HepG2 (cell line): ENCODE results near the gene GPD1. TPM values are rescaled to one million over a fixed set of nuclear protein-coding genes. Genes with fewer than 3 reads are reported as not detected.

Experiments
- ATAC-seq: fragments of 200-7000 bp; cut with Tn5 transposase; 3 replicates; pipeline ENCODE4 v1.9.1; 2020; ENCODE audit warnings: mild to moderate bottlenecking, moderate library complexity
- BruUV-seq: library from RNA; stranded (reverse); fragments of 400-500 nt; replicated peaks from 2 replicates; lab custom pipeline; 2021; lab: Mats Ljungman, UMichigan
- CTCF ChIA-PET: fragments of 300-600 bp; formaldehyde crosslinking; extraction: SDS; loops from one replicate; lab custom pipeline; 2021; ENCODE audit warnings: low total read pairs, inconsistent platforms, low intra/inter-chr PET ratio; lab: Yijun Ruan, JAX
- POLR2A ChIA-PET: fragments of 350-600 bp; sonication (Branson Sonifier 250); formaldehyde crosslinking; loops from one replicate; lab custom pipeline; 2020; ENCODE audit warnings: antibody characterized with exemption, inconsistent platforms; lab: Yijun Ruan, JAX
- DNase-seq: peaks from one replicate; pipeline ENCODE4 v3.0.0-alpha.2; 2015; ENCODE audit warnings: low spot score
- FAIRE-seq: peaks from 3 replicates; lab custom pipeline; 2011; peaks lifted over from hg19 to GRCh38; lab: Jason Lieb, UNC
- H2AFZ ChIP-seq: one replicate; pipeline ENCODE4 v1.6.1; 2011; ENCODE audit warnings: low read length, inconsistent platforms
- H3K27ac ChIP-seq: fragments of 300-600 bp; 3 replicates; pipeline ENCODE4 v1.8.0; 2011; ENCODE audit warnings: mixed run types, mild to moderate bottlenecking, mixed read lengths, low read length, inconsistent platforms; ENCODE audit not compliant: insufficient read depth; ENCODE audit errors: extremely low read length
- H3K27me3 ChIP-seq, 2 experiments: fragments of 200-600 bp in 1 of 2; 2 replicates in 1 of 2; 3 replicates in 1 of 2; pipeline versions ENCODE4 v1.6.0 to v1.8.0; 2011; ENCODE audit warnings: low read length in 2 of 2, mild to moderate bottlenecking in 2 of 2, moderate library complexity in 2 of 2, inconsistent platforms in 1 of 2; ENCODE audit not compliant: insufficient read depth in 2 of 2, control insufficient read depth in 1 of 2
- H3K36me3 ChIP-seq, 2 experiments: fragments of 200-600 bp in 1 of 2; replicated peaks in 1 of 2; 2 replicates in 1 of 2; 3 replicates in 1 of 2; pipeline versions ENCODE4 v1.5.1 to v1.8.0; 2011; ENCODE audit warnings: low read length in 2 of 2, inconsistent platforms in 1 of 2; ENCODE audit not compliant: insufficient read depth in 2 of 2, control insufficient read depth in 1 of 2
- H3K4me1 ChIP-seq: 2 replicates; pipeline ENCODE4 v1.5.1; 2012; ENCODE audit warnings: low read length, inconsistent platforms; ENCODE audit not compliant: insufficient read depth
- H3K4me2 ChIP-seq: 2 replicates; pipeline ENCODE4 v1.6.0; 2011; ENCODE audit warnings: low read depth, low read length, inconsistent platforms
- H3K4me3 ChIP-seq, 3 experiments: fragments of 200-600 bp in 1 of 3; sonication (generic), shearing (Covaris generic) in 1 of 3; replicated peaks in 1 of 3; 2 replicates each; pipeline ENCODE4 v1.5.1; 2011 to 2016; ENCODE audit warnings: low read length in 3 of 3, inconsistent platforms in 2 of 3, low read depth in 2 of 3, mild to moderate bottlenecking in 2 of 3, control low read depth in 1 of 3, mixed read lengths in 1 of 3; ENCODE audit not compliant: insufficient read depth in 1 of 3
- H3K79me2 ChIP-seq: one replicate; pipeline ENCODE4 v1.6.1; 2011; ENCODE audit warnings: low read length, inconsistent platforms; ENCODE audit not compliant: insufficient read depth
- H3K9ac ChIP-seq: 2 replicates; pipeline ENCODE4 v1.6.0; 2011; ENCODE audit warnings: mild to moderate bottlenecking, low read depth, low read length, inconsistent platforms; ENCODE audit not compliant: insufficient read depth
- H3K9me3 ChIP-seq: 2 replicates; pipeline ENCODE4 v1.5.1; 2012; ENCODE audit warnings: mild to moderate bottlenecking, low read length
- H4K20me1 ChIP-seq: 2 replicates; pipeline ENCODE4 v1.6.0; 2011; ENCODE audit warnings: inconsistent platforms, mild to moderate bottlenecking, low read length, moderate library complexity; ENCODE audit not compliant: insufficient read depth
- HNRNPK ChIP-seq: fragments of 200-400 bp; formaldehyde crosslinking; IDR thresholded peaks from 2 replicates; pipeline ENCODE4 v1.6.1; 2018; ENCODE audit warnings: low read length, low read depth, moderate library complexity, mild to moderate bottlenecking; ENCODE audit not compliant: poor library complexity, severe bottlenecking
- REST ChIP-seq, 2 experiments: IDR thresholded peaks; 2 replicates each; pipeline ENCODE4 v1.6.1; 2011 to 2012; ENCODE audit warnings: low read length in 2 of 2, borderline replicate concordance in 1 of 2, low read depth in 1 of 2, mild to moderate bottlenecking in 1 of 2, moderate library complexity in 1 of 2
- WGBS: methylation state at CpG from one replicate; pipeline ENCODE4 v1.1.6; 2017; ENCODE audit warnings: low lambda C conversion rate; 5-methylcytosine and 5-hydroxymethylcytosine counted together
- in situ Hi-C: cut with HindIII; loops from 2 replicates; pipeline ENCODE4 v1.10.0; 2017; ENCODE audit warnings: low pct_unique_long_range_greater_than_20kb; ENCODE audit not compliant: extremely low pct_ligation_motif_present
- intact Hi-C: fragments of 100-400 bp; cut with micrococcal nuclease; formaldehyde crosslinking; loops from one replicate; pipeline ENCODE4 v1.10.0; 2022; ENCODE audit not compliant: unreplicated experiment
- polyA plus RNA-seq, 8 experiments: library from polyadenylated mRNA; depleted of rRNA in 3 of 8; stranded (reverse) in 7 of 8; unstranded in 1 of 8; fragments of >200 nt; fragmentation: Illumina TruSeq in 4 of 8; extraction: Trizol in 4 of 8; gene quantifications; 2 replicates each; pipeline versions ENCODE4 v1.2.1 to v1.2.3, GENCODE V29; 2011 to 2016; ENCODE audit warnings: low read depth in 4 of 8, missing spikeins in 1 of 8, mixed read lengths in 1 of 8; ENCODE audit not compliant: insufficient read depth in 1 of 8
- total RNA-seq, 5 experiments: library from RNA; depleted of rRNA; stranded (reverse); fragments of >200 nt; fragmentation: Illumina TruSeq; extraction: Trizol; gene quantifications; 2 replicates each; pipeline ENCODE4 v1.2.3, GENCODE V29; 2016; ENCODE audit warnings: low read depth in 1 of 5
- TF ChIP-seq, protein P1 (sequence below): sonication (generic); formaldehyde crosslinking; conservative IDR thresholded peaks from 2 replicates; pipeline ENCODE4 v1.4.0; 2020; ENCODE audit warnings: missing genetic modification reagents

GPD1 gene
- total and polyA plus RNA-seq, 2 of the 13 experiments (the other 11 are each of a cell fraction or from before 2014, with no cell fraction given), result 3.7 to 30.6 TPM

GRCh38 chr12:50079771-50080170, 24.0 kb upstream of the GPD1 start (continued):
- TF ChIP-seq REST (IDR thresholded peaks at IDR 0.05; ENCODE audit: borderline replicate concordance in 1 of 2, low read depth in 1 of 2, low read length in 2 of 2), result peak; percentile 45 to 88

DNA sequence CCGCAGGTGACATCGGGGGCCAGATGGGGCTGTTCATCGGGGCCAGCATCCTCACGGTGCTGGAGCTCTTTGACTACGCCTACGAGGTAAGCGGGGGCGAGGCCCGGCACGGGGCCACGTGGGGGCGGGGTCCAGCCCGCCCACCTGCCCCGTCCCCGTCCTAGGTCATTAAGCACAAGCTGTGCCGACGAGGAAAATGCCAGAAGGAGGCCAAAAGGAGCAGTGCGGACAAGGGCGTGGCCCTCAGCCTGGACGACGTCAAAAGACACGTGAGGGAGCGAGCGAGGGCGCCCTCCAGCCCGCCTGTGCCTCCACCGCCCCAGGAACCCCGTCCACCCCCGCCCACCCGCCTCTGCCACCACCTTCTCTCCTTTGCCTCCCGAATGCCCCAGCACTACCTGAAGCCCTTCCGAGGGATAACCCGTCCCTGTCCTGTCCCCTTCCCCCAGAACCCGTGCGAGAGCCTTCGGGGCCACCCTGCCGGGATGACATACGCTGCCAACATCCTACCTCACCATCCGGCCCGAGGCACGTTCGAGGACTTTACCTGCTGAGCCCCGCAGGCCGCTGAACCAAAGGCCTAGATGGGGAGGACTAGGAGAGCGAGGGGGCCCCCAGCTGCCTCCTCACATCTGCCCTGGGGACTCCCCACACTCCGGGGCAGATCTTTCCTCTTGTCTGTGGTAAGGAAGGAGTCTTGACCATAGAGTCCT, 22.6 kb upstream of the GPD1 start:
- FAIRE-seq (no peak), DNase-seq (no peak), ATAC-seq (no peak)
- H4K20me1 ChIP-seq, result peaks cover 4% of the 10 kb centered on the region; the same call in 1 of the 2 replicates
- BruUV-seq, result no TSS peak
- intact Hi-C loops (no loop called here), in situ Hi-C loops (no loop called here)
- H3K9ac ChIP-seq, result 0 out of 2 replicates have a peak overlapping the region, but pooled peaks have one; percentile 50
- TF ChIP-seq, protein P1, sequence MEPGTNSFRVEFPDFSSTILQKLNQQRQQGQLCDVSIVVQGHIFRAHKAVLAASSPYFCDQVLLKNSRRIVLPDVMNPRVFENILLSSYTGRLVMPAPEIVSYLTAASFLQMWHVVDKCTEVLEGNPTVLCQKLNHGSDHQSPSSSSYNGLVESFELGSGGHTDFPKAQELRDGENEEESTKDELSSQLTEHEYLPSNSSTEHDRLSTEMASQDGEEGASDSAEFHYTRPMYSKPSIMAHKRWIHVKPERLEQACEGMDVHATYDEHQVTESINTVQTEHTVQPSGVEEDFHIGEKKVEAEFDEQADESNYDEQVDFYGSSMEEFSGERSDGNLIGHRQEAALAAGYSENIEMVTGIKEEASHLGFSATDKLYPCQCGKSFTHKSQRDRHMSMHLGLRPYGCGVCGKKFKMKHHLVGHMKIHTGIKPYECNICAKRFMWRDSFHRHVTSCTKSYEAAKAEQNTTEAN (CRISPR knock-in tag), result no peak
- peak; percentile 9 for TF ChIP-seq HNRNPK
- no peak overlapping the region for H2AFZ ChIP-seq
- H3K4me1 ChIP-seq, result peaks cover 67% of the 10 kb centered on the region
- 92% methylated on average over 36 of the region's 46 CpGs for WGBS
- H3K4me2 ChIP-seq, result peak overlapping the region; percentile 68; the same call in 1 of the 2 replicates
- ChIA-PET CTCF (no interaction called here), POLR2A (interaction anchor here (0.5 to 7.4 kb wide), 3 partner anchors 23 to 46 kb away, joined by 3 to 265 read pairs (median 35); partner anchors contain the start of genes COX14 and GPD1)
- H3K27me3 ChIP-seq, result no peaks in the 10 kb centered on the region
- H3K4me3 ChIP-seq, result no peak overlapping the region
- no peaks in the 10 kb centered on the region for H3K36me3 ChIP-seq
- H3K9me3 ChIP-seq, result no peaks in the 10 kb centered on the region
- H3K79me2 ChIP-seq, result peaks cover 10% of the 10 kb centered on the region
- no peak overlapping the region for H3K27ac ChIP-seq
